Jurkat, Clone E6-1 (cell line): Measurements from ENCODE around the gene CHEK1. TPM values are rescaled to one million over a fixed set of nuclear protein-coding genes. Genes with fewer than 3 reads are reported as not detected.
"Not testable (repeated sequence)": the region's sequence is repeated elsewhere in the genome, so short reads cannot be mapped to it uniquely, and the experiment has no call there.

ENCODE experiments used
- DNase-seq: peaks from one replicate; pipeline ENCODE4 v3.0.0-alpha.2; 2011; ENCODE audit warnings: low read depth, low spot score
- H3K4me3 ChIP-seq: 2 replicates; pipeline ENCODE4 v1.5.1; 2011; ENCODE audit warnings: mild to moderate bottlenecking, low read length, control low read depth, moderate library complexity
- polyA plus RNA-seq: library from polyadenylated mRNA; unstranded; fragments of >200 nt; gene quantifications from one replicate; pipeline ENCODE4 v1.2.1, GENCODE V29; 2012; ENCODE audit warnings: missing spikeins; ENCODE audit not compliant: insufficient read length, insufficient read depth

Gene CHEK1
- 103 TPM for polyA plus RNA-seq

DNA sequence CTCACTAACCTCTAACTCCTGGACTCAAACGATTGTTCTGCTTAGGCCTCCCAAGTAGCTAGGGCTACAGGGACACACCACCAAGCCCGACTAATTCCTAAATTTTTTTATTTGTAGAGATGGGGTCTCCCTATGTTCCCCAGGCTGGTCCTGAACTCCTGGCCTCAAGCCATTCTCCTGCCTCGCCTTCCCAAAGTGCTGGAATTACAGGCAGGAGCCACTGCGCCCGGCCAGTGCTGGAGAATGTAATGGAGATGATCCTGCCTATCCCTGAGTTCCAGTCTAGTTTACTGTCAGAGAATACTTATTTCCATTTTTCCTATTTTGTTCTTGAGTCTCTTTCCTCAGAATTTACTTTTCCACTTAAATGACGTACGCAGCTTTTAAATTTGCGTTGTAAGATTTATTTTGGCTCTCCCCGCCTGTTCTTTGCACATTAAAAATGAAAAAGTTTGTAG is at the start of gene CHEK1:
Gene CHEK1, plus strand, starts transcription at position 408 of the 458 bp plus-strand sequence. CDS start 1,606 bp downstream, outside the sequence.
- no peak for DNase-seq
- peak within 1 kb of the TSS; percentile 85 for H3K4me3 ChIP-seq

- DNase-seq, H3K4me3 ChIP-seq: not testable (repeated sequence)
Measured at GRCh38 chr11:125577181-125577580, 47.8 kb upstream of the CHEK1 start.

DNA sequence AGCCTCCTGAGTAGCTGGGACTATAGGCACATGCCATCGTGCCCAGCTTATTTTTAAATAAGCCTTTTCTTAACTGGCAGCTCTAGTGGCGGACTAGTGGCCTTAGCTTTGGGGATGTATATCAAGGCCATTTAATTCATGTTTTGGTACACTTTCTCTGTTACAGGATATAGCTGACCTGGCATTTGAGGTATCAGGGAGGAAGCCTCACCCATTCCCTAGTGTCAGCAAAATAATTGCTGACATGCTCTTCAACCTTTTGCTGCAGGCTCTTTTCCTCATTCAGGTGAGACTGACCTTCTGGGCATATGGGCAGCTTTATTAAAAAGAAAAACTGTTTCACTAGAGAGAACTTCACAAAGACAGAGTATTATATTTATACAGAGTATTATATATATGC is 46.2 kb upstream of the CHEK1 start:
- no peak for DNase-seq
- no peak overlapping the region for H3K4me3 ChIP-seq

DNA sequence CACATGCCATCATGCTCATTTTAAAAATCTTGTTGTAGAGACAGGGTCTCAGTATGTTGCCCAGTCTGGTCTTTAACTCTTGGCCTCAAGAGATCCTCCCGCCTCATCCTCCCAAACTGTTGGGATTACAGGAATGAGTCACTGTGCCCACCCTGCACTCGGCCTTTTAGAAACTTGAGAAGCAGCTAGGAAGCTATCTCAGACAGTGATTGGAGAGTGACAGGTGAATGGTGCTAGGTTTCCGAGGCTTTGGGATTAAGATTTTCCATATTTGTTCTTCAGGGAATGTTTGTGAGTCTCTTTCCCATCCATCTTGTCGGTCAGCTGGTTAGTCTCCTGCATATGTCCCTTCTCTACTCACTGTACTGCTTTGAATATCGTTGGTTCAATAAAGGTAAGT is 45.2 kb upstream of the CHEK1 start:
- H3K4me3 ChIP-seq: no peak overlapping the region
- DNase-seq: no peak

GRCh38 chr11:125583496-125583895 is 41.5 kb upstream of the CHEK1 start:
- DNase-seq: no peak
- no peak overlapping the region for H3K4me3 ChIP-seq

DNA sequence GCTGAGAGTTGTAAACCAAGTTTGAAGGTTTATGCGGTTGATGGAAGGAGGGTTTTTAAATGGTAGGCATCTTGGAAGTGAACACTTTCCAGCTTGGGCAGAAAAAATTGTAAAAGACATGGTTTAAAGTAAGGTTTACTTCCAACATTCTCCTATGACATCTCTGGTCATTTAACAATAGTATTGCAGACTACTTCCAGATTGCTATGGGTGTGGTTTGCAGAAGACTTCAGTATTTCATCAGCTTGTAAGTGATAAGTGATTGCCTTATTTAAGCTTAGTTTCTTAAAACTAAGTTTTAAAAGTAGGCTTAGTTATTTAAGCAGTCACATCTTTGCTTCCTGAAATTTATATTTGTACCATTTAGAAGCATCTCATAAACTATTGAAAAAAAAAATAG is 39.5 kb upstream of the CHEK1 start:
- DNase-seq: no peak
- no peak overlapping the region for H3K4me3 ChIP-seq

GRCh38 chr11:125586623-125587022 is 38.3 kb upstream of the CHEK1 start:
- DNase-seq: no peak
- no peak overlapping the region for H3K4me3 ChIP-seq

GRCh38 chr11:125587480-125587879 is 37.5 kb upstream of the CHEK1 start:
- no peak overlapping the region for H3K4me3 ChIP-seq
- DNase-seq: no peak

DNA sequence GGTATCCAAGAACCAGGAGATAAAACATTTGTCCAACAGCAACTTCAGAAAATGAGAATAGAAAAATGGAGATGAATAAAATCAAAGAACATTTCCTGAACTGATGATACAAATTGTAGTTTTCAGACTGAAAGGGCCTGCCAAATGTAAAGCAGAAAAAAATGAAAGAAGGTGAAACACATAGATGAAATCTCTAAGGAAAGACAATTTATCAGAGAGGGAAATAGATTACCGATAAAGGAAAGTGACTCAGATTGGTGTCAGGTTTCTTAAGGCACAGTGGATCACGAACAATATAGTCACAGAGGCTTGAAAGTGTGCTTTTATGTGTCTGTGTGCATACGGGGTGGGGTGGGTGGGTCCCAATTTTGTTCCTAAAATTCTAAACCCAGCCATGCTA is 36.5 kb upstream of the CHEK1 start:
- H3K4me3 ChIP-seq: no peak overlapping the region
- no peak for DNase-seq

GRCh38 chr11:125591649-125592304 is 33.2 kb upstream of the CHEK1 start:
- H3K4me3 ChIP-seq: peak overlapping the region; percentile 95
- DNase-seq: no peak

DNA sequence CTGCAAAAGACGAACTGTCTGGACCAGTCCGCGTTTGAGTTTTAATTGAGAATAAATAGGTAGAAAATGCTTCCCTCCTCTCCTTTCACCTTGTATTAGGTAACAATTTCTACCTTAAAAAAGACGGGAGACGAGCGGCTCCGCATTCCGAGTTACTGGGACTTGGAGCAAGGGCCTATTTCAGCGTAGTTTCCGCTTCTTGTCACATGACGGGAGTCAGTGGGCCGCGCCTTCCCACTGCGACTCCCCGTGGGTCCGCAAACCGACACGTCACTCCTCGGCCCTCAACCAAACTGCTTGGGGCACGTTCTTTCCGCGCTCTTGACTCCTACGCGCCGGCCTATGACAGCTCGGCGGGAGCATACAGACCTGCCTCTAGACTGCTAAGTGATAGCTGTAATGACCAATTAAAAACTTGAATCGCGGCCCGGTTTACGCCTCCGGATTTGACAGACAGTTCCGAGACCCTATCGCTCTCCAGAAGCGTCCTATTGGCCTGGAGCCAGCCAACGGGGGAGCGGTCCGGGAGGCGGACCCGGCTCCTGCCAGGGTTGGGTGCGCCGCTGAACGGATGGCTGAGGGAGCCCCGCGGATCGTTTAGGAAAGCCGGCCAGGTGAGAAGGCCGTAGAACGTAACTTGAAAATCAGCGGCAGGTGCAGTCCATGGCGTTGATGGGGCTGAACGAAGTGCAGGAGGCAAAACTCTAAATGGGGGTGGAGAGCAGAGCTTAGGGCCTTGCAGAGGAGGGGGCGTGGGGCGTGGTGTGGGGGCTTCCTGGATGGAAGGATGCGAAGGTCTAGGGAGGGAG is 32.5 kb upstream of the CHEK1 start, which contains the start of gene STT3A:
Gene STT3A, plus strand, starts transcription at position 548 of the 809 bp plus-strand sequence. CDS start 3,064 bp downstream, outside the sequence.
- H3K4me3 ChIP-seq: peak within 1 kb of the TSS; percentile 99
- peak; percentile 100 for DNase-seq

DNA sequence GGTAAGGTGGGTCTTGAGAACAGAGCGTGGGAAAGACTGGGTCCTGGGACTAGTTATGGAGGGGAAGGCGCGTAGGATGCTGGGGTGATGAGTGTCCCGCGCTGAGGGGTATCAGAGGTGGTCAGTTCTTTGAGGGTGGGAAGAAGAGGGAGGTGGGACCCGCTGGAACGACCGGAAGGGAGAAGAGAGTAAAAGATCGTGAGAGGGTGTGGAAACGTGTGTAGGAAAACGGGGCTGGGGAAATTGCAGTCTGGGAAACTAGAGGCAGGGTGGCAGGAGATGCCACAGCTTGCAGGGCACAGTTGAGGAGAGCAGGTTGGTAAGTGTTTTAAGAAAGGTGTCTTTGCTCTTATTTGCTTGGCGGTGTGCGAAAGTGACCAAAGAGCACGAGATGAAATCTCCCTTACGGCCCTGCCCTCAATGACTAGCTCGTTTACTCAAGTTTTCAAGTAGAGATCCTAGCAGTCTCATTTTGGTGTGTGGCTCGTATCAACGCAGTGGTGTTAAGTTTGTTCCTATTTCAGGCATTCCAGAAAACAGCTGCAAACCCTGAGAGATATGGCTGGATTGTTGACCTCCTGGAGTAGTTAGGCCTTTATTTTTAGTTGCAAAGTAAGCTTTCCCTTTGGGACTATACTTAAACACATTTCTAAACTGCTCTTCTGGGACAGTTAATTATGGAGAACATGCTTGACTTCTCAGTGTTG is 31.7 kb upstream of the CHEK1 start:
- no peak for DNase-seq

DNA sequence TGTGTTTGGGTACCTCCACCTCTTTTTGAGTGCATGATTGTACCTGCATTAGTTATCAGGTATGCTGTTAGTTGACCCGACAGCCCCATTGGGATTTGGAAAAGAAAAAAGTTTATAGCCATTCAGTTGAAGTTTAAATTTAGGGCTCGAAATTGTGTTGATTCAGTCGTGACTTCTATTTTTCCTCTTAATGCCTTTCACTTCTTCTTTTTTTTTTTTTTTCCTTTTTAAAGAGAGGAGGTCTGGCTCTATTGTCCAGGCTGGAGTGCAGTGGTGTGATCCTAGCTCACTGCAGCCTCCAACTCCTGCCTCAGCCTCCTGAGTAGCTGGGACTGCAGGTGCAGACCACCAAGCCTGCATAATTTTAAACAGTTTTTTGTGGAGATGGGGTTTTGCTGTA is 30.0 kb upstream of the CHEK1 start:
- H3K4me3 ChIP-seq: no peak overlapping the region
- DNase-seq: no peak

More for the DNA sequence above, 31.7 kb upstream of the CHEK1 start:
- H3K4me3 ChIP-seq: peak overlapping the region; percentile 99

GRCh38 chr11:125600663-125601062 is 24.3 kb upstream of the CHEK1 start:
- H3K4me3 ChIP-seq: no peak overlapping the region
- DNase-seq: no peak

DNA sequence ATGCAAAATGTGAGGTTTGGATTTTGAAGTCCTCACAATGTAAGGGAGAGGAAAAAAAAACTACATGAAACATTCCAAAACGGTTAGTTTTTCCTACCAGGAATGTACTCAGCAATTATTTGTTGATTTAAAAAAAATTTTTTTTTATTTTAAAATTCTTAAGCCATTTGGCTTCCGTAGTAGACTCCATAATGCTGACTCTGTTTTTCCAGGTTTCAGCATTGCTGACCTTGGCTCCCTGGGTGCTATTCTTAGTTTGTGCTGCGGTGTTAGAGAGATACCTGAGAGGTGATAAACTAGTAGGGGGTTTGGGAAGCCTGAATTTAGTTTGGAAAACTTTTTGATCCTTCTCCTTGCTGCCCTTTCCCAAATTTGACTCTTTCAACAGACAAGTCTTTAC is 21.8 kb upstream of the CHEK1 start:
- H3K4me3 ChIP-seq: no peak overlapping the region
- no peak for DNase-seq

DNA sequence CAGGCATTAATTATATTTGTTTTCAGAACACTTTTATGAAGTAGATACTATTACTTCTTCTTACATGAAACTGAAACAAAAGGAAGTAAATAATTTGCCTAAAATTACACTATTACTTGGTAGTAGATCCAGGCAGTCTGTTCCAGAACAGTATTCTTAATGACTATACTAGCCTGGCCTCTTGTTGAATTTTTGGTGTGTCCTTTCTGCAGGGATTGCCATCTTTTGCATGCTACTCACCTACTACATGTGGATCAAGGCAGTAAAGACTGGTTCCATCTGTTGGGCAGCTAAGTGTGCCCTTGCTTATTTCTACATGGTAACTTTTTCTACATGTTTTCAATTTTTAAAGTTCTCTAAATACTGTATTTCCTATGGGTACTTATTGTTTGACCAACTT is 19.5 kb upstream of the CHEK1 start:
- DNase-seq: no peak
- no peak overlapping the region for H3K4me3 ChIP-seq

- no peak overlapping the region for H3K4me3 ChIP-seq
- DNase-seq: no peak
Measured at GRCh38 chr11:125609545-125609944, 15.4 kb upstream of the CHEK1 start.

- H3K4me3 ChIP-seq: no peak overlapping the region
- no peak for DNase-seq
Measured at GRCh38 chr11:125618383-125618782, 6.6 kb upstream of the CHEK1 start.

GRCh38 chr11:125621995-125622394 is 3.0 kb upstream of the CHEK1 start:
- DNase-seq: no peak

GRCh38 chr11:125623064-125623463 is 1.9 kb upstream of the CHEK1 start:
- DNase-seq: no peak
- no peak overlapping the region for H3K4me3 ChIP-seq

More at GRCh38 chr11:125621995-125622394, 3.0 kb upstream of the CHEK1 start:
- H3K4me3 ChIP-seq: no peak overlapping the region
